Neural crest cell (in vitro differentiated cells): ENCODE data around the gene SFTA2. TPM values are rescaled to one million over a fixed set of nuclear protein-coding genes. Genes with fewer than 3 reads are reported as not detected.

Source experiments
- DNase-seq: peaks from one replicate; pipeline ENCODE4 v3.0.0; 2021; ENCODE audit warnings: low read depth, mixed read lengths, low spot score
- H3K27ac Mint-ChIP-seq: one replicate; pipeline ENCODE4 v1.8.0; 2021; ENCODE audit warnings: mild to moderate bottlenecking, mixed read lengths; ENCODE audit not compliant: unreplicated experiment
- H3K27me3 Mint-ChIP-seq: 2 replicates; pipeline ENCODE4 v1.8.0; 2021; ENCODE audit warnings: low read depth, mild to moderate bottlenecking, mixed read lengths
- H3K36me3 Mint-ChIP-seq: 2 replicates; pipeline ENCODE4 v1.8.0; 2021; ENCODE audit warnings: low read depth, mild to moderate bottlenecking, mixed read lengths
- H3K4me1 Mint-ChIP-seq: 2 replicates; pipeline ENCODE4 v1.8.0; 2021; ENCODE audit warnings: mixed read lengths
- H3K4me3 Mint-ChIP-seq: one replicate; pipeline ENCODE4 v1.8.0; 2021; ENCODE audit warnings: mild to moderate bottlenecking, mixed read lengths
- H3K9me3 Mint-ChIP-seq: 2 replicates; pipeline ENCODE4 v1.8.0; 2021; ENCODE audit warnings: mixed read lengths
- total RNA-seq: library from RNA; stranded (reverse); gene quantifications from 2 replicates; pipeline ENCODE4 v1.2.1, GENCODE V29; 2021
- TF ChIP-seq, protein P1 (sequence below): fragments of 200-600 bp; sonication (generic); conservative IDR thresholded peaks from 2 replicates; pipeline ENCODE4 v1.5.0; 2021; ENCODE audit warnings: antibody characterized with exemption, mild to moderate bottlenecking

SFTA2 gene
- total RNA-seq, 1 donor from 2014 or later = not detected

DNA sequence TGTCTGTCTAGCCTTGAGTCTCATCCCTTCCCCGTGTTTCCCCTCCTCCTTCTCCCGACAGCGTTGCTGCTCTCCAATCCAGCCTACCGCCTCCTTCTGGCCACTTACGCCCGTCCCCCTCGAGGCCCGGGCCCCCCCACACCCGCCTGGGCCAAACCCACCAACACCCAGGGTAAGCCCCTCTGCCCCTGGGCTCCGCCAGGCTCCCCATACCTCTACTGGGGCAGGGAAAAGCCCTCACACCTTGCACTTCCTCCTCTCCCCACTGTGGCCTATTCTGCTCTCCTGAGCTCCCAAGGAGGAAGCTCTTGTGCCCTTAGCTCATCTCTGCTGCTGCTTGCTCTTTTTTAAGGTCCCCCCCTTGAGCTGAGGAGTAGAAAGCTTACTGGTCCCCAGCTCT is 36.6 kb downstream of the SFTA2 start:
- Mint-ChIP-seq H3K4me3 (no peak overlapping the region), H3K36me3 (peaks cover 14% of the 10 kb centered on the region), H3K27me3 (no peaks in the 10 kb centered on the region), H3K27ac (peak overlapping the region; percentile 76), H3K9me3 (no peaks in the 10 kb centered on the region), H3K4me1 (peaks cover 21% of the 10 kb centered on the region)
- no peak for DNase-seq
- TF ChIP-seq, protein P1, sequence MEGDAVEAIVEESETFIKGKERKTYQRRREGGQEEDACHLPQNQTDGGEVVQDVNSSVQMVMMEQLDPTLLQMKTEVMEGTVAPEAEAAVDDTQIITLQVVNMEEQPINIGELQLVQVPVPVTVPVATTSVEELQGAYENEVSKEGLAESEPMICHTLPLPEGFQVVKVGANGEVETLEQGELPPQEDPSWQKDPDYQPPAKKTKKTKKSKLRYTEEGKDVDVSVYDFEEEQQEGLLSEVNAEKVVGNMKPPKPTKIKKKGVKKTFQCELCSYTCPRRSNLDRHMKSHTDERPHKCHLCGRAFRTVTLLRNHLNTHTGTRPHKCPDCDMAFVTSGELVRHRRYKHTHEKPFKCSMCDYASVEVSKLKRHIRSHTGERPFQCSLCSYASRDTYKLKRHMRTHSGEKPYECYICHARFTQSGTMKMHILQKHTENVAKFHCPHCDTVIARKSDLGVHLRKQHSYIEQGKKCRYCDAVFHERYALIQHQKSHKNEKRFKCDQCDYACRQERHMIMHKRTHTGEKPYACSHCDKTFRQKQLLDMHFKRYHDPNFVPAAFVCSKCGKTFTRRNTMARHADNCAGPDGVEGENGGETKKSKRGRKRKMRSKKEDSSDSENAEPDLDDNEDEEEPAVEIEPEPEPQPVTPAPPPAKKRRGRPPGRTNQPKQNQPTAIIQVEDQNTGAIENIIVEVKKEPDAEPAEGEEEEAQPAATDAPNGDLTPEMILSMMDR = no peak

DNA sequence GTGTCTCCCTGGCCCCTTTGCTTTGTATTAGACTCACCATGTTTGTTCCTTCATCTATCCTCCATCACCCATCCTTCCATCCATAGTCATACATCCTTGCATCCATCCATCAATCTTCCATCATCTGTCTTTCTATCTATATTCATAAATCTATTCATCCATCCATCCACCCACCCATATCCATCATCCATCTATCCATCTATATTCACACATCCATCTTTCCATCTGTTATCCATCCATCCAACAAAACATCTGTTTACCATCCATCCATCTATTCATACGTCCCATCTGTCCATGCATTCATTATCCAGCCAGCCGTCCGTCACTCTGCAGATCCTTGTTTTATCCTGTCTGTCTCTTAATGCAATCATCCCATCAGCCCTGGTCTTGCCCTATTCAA is 37.0 kb downstream of the SFTA2 start:
- TF ChIP-seq, protein P1 = no peak
- H3K4me1 Mint-ChIP-seq = peaks cover 25% of the 10 kb centered on the region
- no peak overlapping the region for H3K4me3 Mint-ChIP-seq
- no peaks in the 10 kb centered on the region for H3K9me3 Mint-ChIP-seq
- H3K27ac Mint-ChIP-seq = peak overlapping the region; percentile 76
- no peak for DNase-seq
- H3K27me3 Mint-ChIP-seq = no peaks in the 10 kb centered on the region
- peaks cover 12% of the 10 kb centered on the region for H3K36me3 Mint-ChIP-seq

DNA sequence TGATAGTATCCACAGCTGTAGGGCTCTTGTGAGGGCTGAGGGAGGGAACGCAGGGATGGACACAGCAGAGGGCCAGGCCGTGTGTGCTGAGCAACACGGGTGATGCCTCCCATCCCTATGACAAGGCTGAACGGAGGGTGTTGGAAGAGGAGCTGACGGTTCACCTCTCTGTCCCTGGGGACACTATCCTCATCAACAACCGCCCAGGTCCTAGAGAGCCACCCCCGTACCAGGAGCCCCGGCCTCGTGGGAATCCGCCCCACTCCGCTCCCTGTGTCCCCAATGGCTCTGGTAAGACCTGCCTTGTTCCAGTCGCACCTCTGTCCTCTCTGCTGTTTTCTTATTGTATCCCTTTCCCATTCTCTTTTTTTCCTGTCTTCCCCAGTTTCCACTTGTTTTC is 37.6 kb downstream of the SFTA2 start:
- no peaks in the 10 kb centered on the region for H3K27me3 Mint-ChIP-seq
- H3K9me3 Mint-ChIP-seq = no peaks in the 10 kb centered on the region
- H3K4me3 Mint-ChIP-seq = no peak overlapping the region
- peaks cover 26% of the 10 kb centered on the region for H3K4me1 Mint-ChIP-seq
- H3K27ac Mint-ChIP-seq = no peak overlapping the region
- peaks cover 12% of the 10 kb centered on the region for H3K36me3 Mint-ChIP-seq
- TF ChIP-seq, protein P1 = no peak
- DNase-seq = no peak

DNA sequence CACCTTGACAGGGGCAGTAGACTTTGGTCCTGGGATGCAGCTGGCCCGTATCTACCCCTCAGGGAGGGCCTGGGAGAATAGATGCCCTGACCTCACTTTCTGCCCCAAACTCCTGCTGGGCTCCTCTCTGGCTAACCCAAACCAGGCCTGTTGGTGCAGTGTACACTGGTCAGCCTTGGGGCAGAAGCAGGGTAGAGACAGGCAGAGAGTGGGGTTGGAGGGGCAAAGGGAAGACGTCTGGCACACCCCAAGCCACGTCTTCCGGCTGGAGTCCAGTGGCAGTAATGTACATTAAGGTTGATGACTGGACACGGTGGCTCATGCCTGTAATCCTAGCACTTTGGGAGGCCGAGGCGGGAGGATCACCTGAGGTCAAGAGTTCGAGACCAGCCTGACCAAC is 38.3 kb downstream of the SFTA2 start:
- Mint-ChIP-seq H3K9me3 (no peaks in the 10 kb centered on the region), H3K4me3 (no peak overlapping the region), H3K27me3 (no peaks in the 10 kb centered on the region), H3K27ac (no peak overlapping the region), H3K4me1 (peaks cover 26% of the 10 kb centered on the region), H3K36me3 (peaks cover 12% of the 10 kb centered on the region)
- DNase-seq = no peak
- TF ChIP-seq, protein P1 = no peak

DNA sequence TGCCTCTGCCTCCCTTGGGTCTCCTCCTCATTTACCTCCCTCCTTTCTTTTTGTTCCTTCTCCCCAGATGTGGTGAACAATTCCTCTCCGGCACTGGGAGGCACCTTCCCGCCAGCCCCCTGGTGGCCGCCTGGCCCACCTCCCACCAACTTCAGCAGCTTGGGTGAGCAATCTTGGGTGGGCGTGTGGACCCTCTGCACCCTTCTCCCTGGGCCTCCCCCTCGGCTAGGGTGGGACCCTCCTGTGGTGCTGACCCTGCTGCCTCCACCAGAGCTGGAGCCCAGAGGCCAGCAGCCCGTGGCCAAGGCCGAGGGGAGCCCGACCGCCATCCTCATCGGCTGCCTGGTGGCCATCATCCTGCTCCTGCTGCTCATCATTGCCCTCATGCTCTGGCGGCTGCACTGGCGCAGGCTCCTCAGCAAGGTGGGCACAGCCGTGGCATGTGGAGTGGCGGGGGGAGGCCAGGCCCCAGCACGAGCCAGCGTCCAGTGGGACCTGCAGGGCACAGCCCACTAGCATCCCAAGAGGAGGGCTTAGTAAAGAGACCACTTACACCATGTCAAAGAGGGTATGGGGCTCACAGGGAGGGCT is 38.9 kb downstream of the SFTA2 start:
- Mint-ChIP-seq H3K27ac (no peak overlapping the region), H3K4me3 (peak overlapping the region; percentile 48), H3K9me3 (no peaks in the 10 kb centered on the region), H3K36me3 (peaks cover 12% of the 10 kb centered on the region), H3K4me1 (peaks cover 32% of the 10 kb centered on the region), H3K27me3 (no peaks in the 10 kb centered on the region)
- DNase-seq = no peak
- TF ChIP-seq, protein P1 = peak; percentile 46
